Endodermal cell (in vitro differentiated cells): ENCODE data around the gene KCNQ1. TPM values are rescaled to one million over a fixed set of nuclear protein-coding genes. Genes with fewer than 3 reads are reported as not detected.

Experiments
- DNase-seq: peaks from one replicate; pipeline ENCODE4 v3.0.0-alpha.2; 2017
- H3K27ac ChIP-seq: 2 replicates; pipeline ENCODE4 v1.5.1; 2013; ENCODE audit warnings: mild to moderate bottlenecking, low read depth, low read length, moderate library complexity
- H3K27me3 ChIP-seq: 2 replicates; pipeline ENCODE4 v1.6.1; 2013; ENCODE audit warnings: mild to moderate bottlenecking, low read length, moderate library complexity; ENCODE audit not compliant: insufficient read depth, control insufficient read depth, poor library complexity, severe bottlenecking
- H3K36me3 ChIP-seq: 2 replicates; pipeline ENCODE4 v1.7.0; 2013; ENCODE audit warnings: mild to moderate bottlenecking, low read length, moderate library complexity; ENCODE audit not compliant: control insufficient read depth, insufficient read depth
- H3K4me1 ChIP-seq: one replicate; pipeline ENCODE4 v1.7.0; 2013; ENCODE audit warnings: low read length; ENCODE audit not compliant: control insufficient read depth, insufficient read depth
- H3K4me3 ChIP-seq: 2 replicates; pipeline ENCODE4 v1.5.1; 2013; ENCODE audit warnings: mild to moderate bottlenecking, low read length, moderate library complexity
- H3K9ac ChIP-seq: 2 replicates; pipeline ENCODE4 v1.6.1; 2013; ENCODE audit warnings: mild to moderate bottlenecking, low read length, moderate library complexity; ENCODE audit not compliant: poor library complexity, severe bottlenecking; ENCODE audit errors: extremely low read depth
- H3K9me3 ChIP-seq: 2 replicates; pipeline ENCODE4 v1.6.1; 2013; ENCODE audit warnings: mild to moderate bottlenecking, low read length, moderate library complexity; ENCODE audit not compliant: control insufficient read depth
- H3K27ac Mint-ChIP-seq: 2 replicates; pipeline ENCODE4 v1.8.0; 2020; ENCODE audit warnings: mixed read lengths
- H3K27me3 Mint-ChIP-seq: 2 replicates; pipeline ENCODE4 v1.8.0; 2021; ENCODE audit warnings: mild to moderate bottlenecking, mixed read lengths; ENCODE audit not compliant: insufficient read depth
- H3K36me3 Mint-ChIP-seq: 2 replicates; pipeline ENCODE4 v1.8.0; 2020; ENCODE audit warnings: low read depth, mixed read lengths
- H3K4me1 Mint-ChIP-seq: 2 replicates; pipeline ENCODE4 v1.8.0; 2020; ENCODE audit warnings: mixed read lengths
- H3K4me3 Mint-ChIP-seq: 2 replicates; pipeline ENCODE4 v1.8.0; 2020; ENCODE audit warnings: mild to moderate bottlenecking, moderate library complexity, mixed read lengths
- H3K9me3 Mint-ChIP-seq: 2 replicates; pipeline ENCODE4 v1.8.0; 2020; ENCODE audit warnings: mild to moderate bottlenecking, mixed read lengths
- CTCF ChIP-seq: fragments of 200-600 bp; sonication (generic); conservative IDR thresholded peaks from 2 replicates; pipeline ENCODE4 v1.5.0; 2021; ENCODE audit warnings: antibody characterized with exemption, mild to moderate bottlenecking
- WGBS, 2 experiments: methylation state at CpG; one replicate each; pipeline versions ENCODE4 v1.1.5 to v1.1.7; 2013; ENCODE audit warnings: missing lambda C conversion rate in 2 of 2, mixed read lengths in 1 of 2; ENCODE audit not compliant: insufficient coverage in 1 of 2, insufficient read length in 1 of 2; 5-methylcytosine and 5-hydroxymethylcytosine counted together
- total RNA-seq, 2 donors: library from RNA; stranded (reverse); fragmentation: NEBNext Ultra II Directional in 1 of 2; extraction: Animal tissue kit (Norgen Biotek cat#: 25700) in 1 of 2; gene quantifications; 2 replicates in 1 of 2; 3 replicates in 1 of 2; pipeline ENCODE4 v1.2.1, GENCODE V29; 2021

KCNQ1 gene
- total RNA-seq, 2 donors from 2014 or later, result 1.8 to 3.5 TPM

GRCh38 chr11:2525166-2525861, 80.5 kb downstream of the KCNQ1 start:
- Mint-ChIP-seq H3K4me3 (no peak overlapping the region), H3K27ac (no peak overlapping the region), H3K9me3 (no peaks in the 10 kb centered on the region), H3K36me3 (no peaks in the 10 kb centered on the region), H3K4me1 (peaks cover 17% of the 10 kb centered on the region), H3K27me3 (peaks cover 28% of the 10 kb centered on the region)
- Histone ChIP-seq H3K27me3 (no peaks in the 10 kb centered on the region), H3K9me3 (no peaks in the 10 kb centered on the region), H3K36me3 (no peaks in the 10 kb centered on the region), H3K27ac (no peak overlapping the region), H3K4me1 (peaks cover 20% of the 10 kb centered on the region), H3K9ac (no peak overlapping the region), H3K4me3 (no peak overlapping the region)
- WGBS, 2 experiments, result 84 to 88% methylated on average over 8 to 17 of the region's 17 CpGs
- peak; percentile 39 for DNase-seq
- no peak for TF ChIP-seq CTCF

- H3K27me3 ChIP-seq, result no peaks in the 10 kb centered on the region
- peak; percentile 24 for DNase-seq
- H3K27ac ChIP-seq, result no peak overlapping the region
- 88 to 95% methylated on average over 4 to 15 of the region's 15 CpGs for WGBS, 2 experiments
- no peak overlapping the region for H3K4me3 Mint-ChIP-seq
- H3K9me3 Mint-ChIP-seq, result no peaks in the 10 kb centered on the region
- no peak overlapping the region for H3K4me3 ChIP-seq
- H3K36me3 Mint-ChIP-seq, result no peaks in the 10 kb centered on the region
- no peaks in the 10 kb centered on the region for H3K36me3 ChIP-seq
- no peak overlapping the region for H3K9ac ChIP-seq
- peaks cover 30% of the 10 kb centered on the region for H3K27me3 Mint-ChIP-seq
- peaks cover 11% of the 10 kb centered on the region for H3K4me1 Mint-ChIP-seq
- H3K9me3 ChIP-seq, result no peaks in the 10 kb centered on the region
- TF ChIP-seq CTCF, result no peak
- peaks cover 16% of the 10 kb centered on the region for H3K4me1 ChIP-seq
- no peak overlapping the region for H3K27ac Mint-ChIP-seq
Observed at GRCh38 chr11:2525941-2526807, 81.4 kb downstream of the KCNQ1 start.

GRCh38 chr11:2526808-2527381, 82.1 kb downstream of the KCNQ1 start:
- H3K4me3 Mint-ChIP-seq, result no peak overlapping the region
- Histone ChIP-seq H3K9ac (no peak overlapping the region), H3K36me3 (no peaks in the 10 kb centered on the region), H3K4me1 (peaks cover 9% of the 10 kb centered on the region), H3K27me3 (no peaks in the 10 kb centered on the region), H3K9me3 (no peaks in the 10 kb centered on the region), H3K27ac (no peak overlapping the region), H3K4me3 (no peak overlapping the region)
- WGBS, 2 experiments, result 72 to 81% methylated on average over 14 to 25 of the region's 25 CpGs
- no peak overlapping the region for H3K27ac Mint-ChIP-seq
- H3K27me3 Mint-ChIP-seq, result peaks cover 30% of the 10 kb centered on the region
- DNase-seq, result peak; percentile 68
- TF ChIP-seq CTCF, result peak; percentile 67
- H3K9me3 Mint-ChIP-seq, result no peaks in the 10 kb centered on the region
- peaks cover 7% of the 10 kb centered on the region for H3K4me1 Mint-ChIP-seq
- H3K36me3 Mint-ChIP-seq, result no peaks in the 10 kb centered on the region
